Activated CD4-positive, CD25-positive, alpha-beta regulatory T cell treated with anti-CD3 and anti-CD28 coated beads, Interleukin-2, amount 50 U/mL, for 16 hours (primary cell): ENCODE results near the gene MAVS.
A peak's percentile ranks its signal among the peaks of the same experiment; 100 is the strongest.

Experiments used
- DNase-seq: peaks from one replicate; pipeline ENCODE4 v3.0.0-alpha.2; 2020; ENCODE audit warnings: low read depth, low spot score

The MAVS gene

DNA sequence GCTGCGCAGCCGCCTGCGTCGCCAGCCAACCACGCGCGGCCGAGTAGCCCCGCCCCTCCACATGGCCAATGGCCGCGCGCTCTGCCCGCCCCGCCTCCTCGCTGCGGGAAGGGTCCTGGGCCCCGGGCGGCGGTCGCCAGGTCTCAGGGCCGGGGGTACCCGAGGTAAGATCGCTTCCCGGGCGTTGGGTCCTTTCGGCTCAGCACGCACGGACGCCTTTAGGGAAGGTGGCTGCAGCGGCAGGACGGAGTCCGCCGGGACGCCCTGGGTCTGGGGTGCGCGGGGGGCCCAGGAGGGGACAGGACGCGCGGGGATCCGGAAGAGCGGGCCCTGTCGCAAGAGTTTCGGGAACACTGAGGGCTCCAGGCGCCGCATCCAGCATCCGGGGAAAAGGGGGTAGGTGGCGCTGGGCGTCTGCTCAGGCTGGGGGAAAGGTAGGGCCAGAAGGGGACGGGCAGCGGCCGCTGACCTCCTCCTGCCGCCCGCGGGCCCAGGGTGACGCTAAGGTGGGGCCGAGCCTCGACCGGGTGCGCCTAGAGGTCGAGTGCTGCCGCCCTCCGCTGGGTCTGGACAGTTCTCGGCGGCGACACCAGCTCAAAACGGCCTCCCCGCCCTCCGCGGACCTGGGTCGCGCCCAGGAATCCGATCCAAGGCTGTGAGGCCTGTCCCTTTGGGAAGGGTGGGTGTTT is at the start of gene MAVS:
TSS of gene MAVS (plus strand) at position 95 of the 689 bp plus-strand sequence. CDS start 7,791 bp downstream, outside the sequence.
- DNase-seq, result peak; percentile 63

DNA sequence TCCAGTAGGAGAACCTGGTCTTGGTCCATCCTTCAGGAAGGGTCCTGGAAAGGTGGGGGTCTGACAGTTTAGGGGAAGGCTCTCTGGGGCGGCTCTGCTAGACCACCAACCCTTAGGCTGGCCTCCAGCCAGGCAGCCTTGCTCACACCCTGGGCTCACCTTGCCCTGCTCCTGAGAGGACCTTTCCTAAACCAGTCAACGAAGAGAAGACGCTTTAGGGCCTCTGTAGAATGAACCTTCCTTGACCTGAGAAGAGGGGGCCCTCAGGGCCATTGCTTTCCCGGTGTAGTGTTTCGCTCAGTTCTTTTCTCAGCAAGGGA is 49.4 kb upstream of the MAVS start:
- no peak for DNase-seq

DNA sequence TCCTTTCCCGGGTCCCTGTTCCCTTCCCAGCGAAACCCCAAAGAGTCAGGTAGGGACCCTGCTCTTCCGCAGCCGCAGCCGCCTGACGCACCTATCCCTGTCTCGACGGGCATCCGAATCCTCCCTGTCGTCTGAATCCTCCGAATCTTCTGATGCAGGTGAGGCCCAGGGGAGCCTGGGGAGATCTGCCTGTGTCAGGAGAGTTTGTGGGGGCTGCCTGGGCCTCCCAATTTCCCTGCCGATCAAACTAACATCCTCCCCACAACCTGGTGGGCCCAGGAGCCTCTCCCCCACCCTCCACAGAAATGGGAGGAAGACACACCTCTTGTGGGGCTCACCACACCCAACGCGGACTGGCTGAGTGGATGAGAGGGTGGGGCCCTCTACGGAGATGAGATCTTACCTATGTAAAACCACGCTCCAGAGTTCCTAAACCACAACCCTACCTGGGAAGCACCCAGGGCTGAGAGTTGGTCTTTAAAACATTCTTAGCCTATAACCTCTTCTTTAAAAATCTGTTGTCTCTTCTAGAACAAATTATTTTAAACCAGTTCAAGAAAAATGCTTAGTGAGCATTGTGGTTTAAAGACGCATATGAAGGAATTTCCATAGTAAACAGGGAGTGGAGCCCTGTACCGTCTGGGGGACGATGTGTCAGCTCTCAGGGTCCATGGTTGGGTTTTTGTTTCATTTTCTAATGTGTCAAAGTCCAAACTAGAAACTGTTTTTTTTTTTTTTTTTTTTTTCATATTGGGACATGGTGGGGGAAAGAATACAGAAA is 48.9 kb upstream of the MAVS start:
- DNase-seq, result no peak

DNA sequence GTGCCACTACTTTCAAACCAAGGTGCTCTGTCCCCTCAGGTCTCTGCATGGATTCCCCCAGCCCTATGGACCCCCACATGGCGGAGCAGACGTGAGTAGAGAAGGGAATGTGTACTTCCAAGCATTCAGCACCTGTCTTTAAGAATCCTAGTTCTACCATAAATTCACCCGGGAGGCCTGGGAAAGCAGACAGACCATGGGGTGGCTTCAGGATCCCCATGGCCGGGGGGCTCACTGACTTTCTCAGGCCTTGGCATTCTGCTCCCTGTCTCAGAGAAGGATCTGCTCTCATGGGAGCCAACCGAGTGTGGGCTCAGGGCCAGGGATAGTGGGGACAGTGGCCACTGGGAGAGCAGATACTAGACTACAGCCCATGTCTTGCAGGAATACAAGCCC is 48.3 kb upstream of the MAVS start:
- no peak for DNase-seq

DNA sequence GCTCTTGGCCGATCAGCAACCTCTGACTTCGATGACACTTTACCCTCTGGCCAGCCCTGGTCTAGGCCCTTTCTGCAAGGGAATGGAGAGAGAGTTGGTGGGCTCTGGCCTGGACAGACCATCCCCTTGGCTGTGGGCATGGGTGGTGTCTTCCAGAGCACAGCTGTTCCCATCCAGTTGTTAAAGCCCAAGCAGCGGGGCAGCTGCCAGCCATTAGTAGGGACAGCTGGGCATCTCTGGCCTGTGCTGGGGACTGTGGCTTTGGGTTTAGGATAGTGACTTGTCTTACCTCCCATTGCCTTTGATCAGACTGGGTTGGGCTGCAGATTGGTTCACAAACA is 47.8 kb upstream of the MAVS start:
- DNase-seq, result no peak

DNA sequence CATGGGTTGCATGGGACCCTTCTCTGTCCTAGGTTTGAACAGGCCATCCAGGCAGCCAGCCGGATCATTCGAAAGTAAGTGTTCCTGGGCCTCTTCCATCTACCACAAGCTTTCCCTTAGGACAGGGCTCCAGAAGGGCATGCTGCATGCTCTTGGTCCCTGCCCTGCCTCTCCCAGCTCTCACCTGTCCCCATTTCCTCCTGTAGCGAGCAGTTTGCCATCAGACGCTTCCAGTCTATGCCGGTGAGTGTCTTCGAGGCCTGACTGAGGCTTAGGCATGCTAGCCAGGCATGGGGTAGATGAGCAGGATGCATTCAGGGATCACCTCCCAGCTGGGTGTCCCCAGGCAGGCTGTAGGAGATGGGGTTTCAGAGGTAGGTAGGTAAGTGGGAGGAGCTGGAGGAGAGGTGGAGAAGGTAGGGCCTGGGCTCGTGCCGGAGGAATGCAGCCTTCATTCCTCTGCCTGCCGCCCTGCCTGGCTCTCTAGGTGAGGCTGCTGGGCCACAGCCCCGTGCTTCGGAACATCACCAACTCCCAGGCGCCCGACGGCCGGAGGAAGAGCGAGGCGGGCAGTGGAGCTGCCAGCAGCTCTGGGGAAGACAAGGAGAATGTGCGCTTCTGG is 46.3 kb upstream of the MAVS start:
- no peak for DNase-seq

- DNase-seq, result no peak
Observed at GRCh38 chr20:3800878-3801260, 45.8 kb upstream of the MAVS start.

- DNase-seq, result no peak
Observed at GRCh38 chr20:3801299-3801698, 45.3 kb upstream of the MAVS start.

DNA sequence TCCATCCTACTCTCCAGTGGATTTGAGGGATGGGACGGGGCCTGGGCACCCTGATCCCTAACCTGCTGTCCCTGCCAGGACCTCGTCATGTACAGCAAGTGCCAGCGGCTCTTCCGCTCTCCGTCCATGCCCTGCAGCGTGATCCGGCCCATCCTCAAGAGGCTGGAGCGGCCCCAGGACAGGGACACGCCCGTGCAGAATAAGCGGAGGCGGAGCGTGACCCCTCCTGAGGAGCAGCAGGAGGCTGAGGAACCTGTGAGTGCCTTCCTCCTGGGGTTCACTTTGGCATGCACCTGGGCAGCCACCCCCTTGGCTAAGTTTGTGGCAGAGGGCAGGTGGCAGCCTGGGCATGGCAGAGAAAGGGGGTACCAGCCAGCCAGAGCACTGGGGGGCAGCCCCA is 44.8 kb upstream of the MAVS start:
- DNase-seq, result no peak

GRCh38 chr20:3802524-3803239 is 44.0 kb upstream of the MAVS start:
- DNase-seq, result no peak

GRCh38 chr20:3803289-3803688 is 43.3 kb upstream of the MAVS start:
- DNase-seq, result no peak

GRCh38 chr20:3803854-3804253 is 42.8 kb upstream of the MAVS start:
- DNase-seq, result no peak

DNA sequence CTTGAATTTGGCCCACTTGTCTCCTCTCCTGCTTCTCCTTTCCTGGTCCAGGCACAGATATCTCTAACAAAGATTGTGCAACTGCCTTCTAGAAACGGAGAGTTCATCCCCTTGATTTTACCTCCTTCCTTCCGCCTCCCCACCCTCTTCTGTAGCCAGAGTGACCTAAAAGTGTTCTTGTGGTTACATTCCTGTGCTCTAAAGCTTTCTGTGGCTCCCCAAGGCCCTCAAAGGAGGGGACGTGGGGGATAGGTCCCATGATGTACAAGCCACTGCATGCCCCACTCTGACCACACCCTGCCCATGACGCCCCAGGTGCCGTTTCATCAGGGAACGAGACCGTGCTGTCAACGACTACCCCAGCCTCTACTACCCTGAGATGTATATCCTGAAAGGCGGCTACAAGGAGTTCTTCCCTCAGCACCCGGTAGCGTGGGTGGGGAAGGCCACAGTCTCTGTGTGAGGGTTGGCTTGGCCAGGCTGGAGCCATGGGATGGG is 42.3 kb upstream of the MAVS start:
- no peak for DNase-seq

- no peak for DNase-seq
Observed at GRCh38 chr20:3804781-3805180, 41.9 kb upstream of the MAVS start.

DNA sequence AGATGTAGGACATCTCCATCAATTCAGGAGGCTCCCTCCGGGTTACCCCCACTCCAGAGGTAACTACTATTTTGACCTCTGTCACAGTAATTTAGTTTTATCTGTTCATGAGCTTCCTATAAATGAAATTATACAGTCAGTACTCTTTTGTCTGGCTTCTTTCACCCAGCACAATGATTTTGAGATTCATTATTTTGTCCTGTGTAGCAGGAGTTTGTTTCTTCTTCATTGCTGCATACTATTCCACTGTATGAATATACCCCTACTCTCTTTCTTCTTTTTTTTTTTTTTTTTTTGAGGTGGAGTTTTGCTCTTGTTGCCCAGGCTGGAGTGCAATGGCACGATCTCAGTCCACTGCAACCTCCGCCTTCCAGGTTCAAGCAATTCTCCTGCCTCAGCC is 38.1 kb upstream of the MAVS start:
- no peak for DNase-seq

GRCh38 chr20:3811467-3812258 is 35.0 kb upstream of the MAVS start:
- peak; percentile 85 for DNase-seq

GRCh38 chr20:3812259-3812681 is 34.4 kb upstream of the MAVS start:
- no peak for DNase-seq

DNA sequence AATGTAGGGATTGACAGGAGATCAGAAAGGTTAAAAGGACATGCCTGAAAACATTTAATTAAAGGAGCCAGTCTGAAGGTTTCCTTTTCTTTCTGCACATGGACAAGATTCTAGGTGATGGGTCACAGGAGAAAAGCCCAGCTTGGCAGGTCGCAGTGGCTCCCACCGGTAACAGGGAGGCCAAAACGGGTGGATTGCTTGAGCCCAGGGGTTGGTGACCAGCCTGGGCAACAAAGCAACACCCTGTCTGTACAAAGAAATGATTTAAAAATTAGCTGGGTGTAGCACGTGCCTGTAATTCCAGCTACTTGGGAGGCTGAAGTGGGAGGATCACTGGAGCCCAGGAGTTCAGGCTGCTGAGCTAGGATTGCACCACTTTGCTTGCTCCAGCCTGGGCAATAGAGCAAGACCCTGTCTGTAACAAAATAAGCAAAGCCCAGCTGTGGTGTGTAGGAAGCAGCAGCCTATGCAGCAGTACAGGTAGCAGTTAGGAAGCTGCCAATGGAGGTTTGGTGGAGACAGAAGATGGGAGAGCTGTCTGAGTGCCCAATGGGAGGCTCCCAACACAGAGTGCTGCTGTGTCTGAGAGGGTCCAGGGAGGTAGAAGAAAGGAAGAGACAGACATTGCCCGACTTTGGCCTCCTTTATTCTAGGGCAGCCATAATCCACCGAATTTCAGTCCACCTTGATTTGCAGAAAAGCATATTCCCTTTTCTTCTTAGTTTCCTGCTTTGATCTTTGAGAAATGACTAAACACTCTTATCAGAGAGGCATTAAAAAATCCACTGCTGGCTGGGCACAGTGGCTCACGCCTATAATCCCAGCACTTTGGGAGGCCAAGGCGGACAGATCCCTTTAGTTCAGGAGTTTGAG is 33.4 kb upstream of the MAVS start:
- DNase-seq, result no peak

GRCh38 chr20:3813848-3814581 is 32.6 kb upstream of the MAVS start:
- DNase-seq, result no peak
